Osteoblast (primary cell): ENCODE measurements around the gene RAB39A. TPM values are rescaled to one million over a fixed set of nuclear protein-coding genes. Genes with fewer than 3 reads are reported as not detected.
A peak's percentile ranks its signal among the peaks of the same experiment; 100 is the strongest.
"Not testable (repeated sequence)": the region's sequence is repeated elsewhere in the genome, so short reads cannot be mapped to it uniquely, and the experiment has no call there.

Experiments used
- DNase-seq: peaks from one replicate; pipeline ENCODE4 v3.0.0; 2011; ENCODE audit warnings: low spot score, mixed read lengths; ENCODE audit not compliant: insufficient read length; ENCODE audit errors: missing footprints
- H2AFZ ChIP-seq: 2 replicates; pipeline ENCODE4 v1.6.0; 2011; ENCODE audit warnings: mild to moderate bottlenecking, low read length
- H3K27ac ChIP-seq: 2 replicates; pipeline ENCODE4 v1.5.1; 2011; ENCODE audit warnings: mild to moderate bottlenecking, low read depth, low read length, moderate library complexity
- H3K27me3 ChIP-seq: 2 replicates; pipeline ENCODE4 v1.6.0; 2012; ENCODE audit warnings: mild to moderate bottlenecking, control low read depth, inconsistent platforms, low read length, moderate library complexity; ENCODE audit not compliant: insufficient read depth
- H3K36me3 ChIP-seq: 2 replicates; pipeline ENCODE4 v1.5.1; 2011; ENCODE audit warnings: mild to moderate bottlenecking, low read length, control low read depth, moderate library complexity; ENCODE audit not compliant: insufficient read depth
- H3K4me1 ChIP-seq: 2 replicates; pipeline ENCODE4 v1.5.1; 2011; ENCODE audit warnings: mild to moderate bottlenecking, low read length, control low read depth, moderate library complexity; ENCODE audit not compliant: insufficient read depth
- H3K4me2 ChIP-seq: 2 replicates; pipeline ENCODE4 v1.6.0; 2011; ENCODE audit warnings: mild to moderate bottlenecking, low read length; ENCODE audit not compliant: insufficient read depth
- H3K4me3 ChIP-seq: fragments of 200-600 bp; sonication (generic); 3 replicates; pipeline ENCODE4 v1.5.1; 2012; ENCODE audit warnings: mild to moderate bottlenecking, low read length, inconsistent platforms; ENCODE audit not compliant: insufficient read depth
- H3K79me2 ChIP-seq: 2 replicates; pipeline ENCODE4 v1.6.0; 2012; ENCODE audit warnings: mild to moderate bottlenecking, low read length, control low read depth, inconsistent platforms; ENCODE audit not compliant: insufficient read depth
- H3K9me3 ChIP-seq: 2 replicates; pipeline ENCODE4 v1.5.1; 2011; ENCODE audit warnings: low read depth, low read length, control low read depth
- H4K20me1 ChIP-seq: 2 replicates; pipeline ENCODE4 v1.6.0; 2012; ENCODE audit warnings: mild to moderate bottlenecking, low read length, control low read depth; ENCODE audit not compliant: insufficient read depth
- CTCF ChIP-seq: IDR thresholded peaks from 2 replicates; pipeline ENCODE4 v1.5.1; 2011; ENCODE audit warnings: mild to moderate bottlenecking, low read depth, low read length, moderate library complexity; ENCODE audit errors: extremely low read depth
- total RNA-seq: library from RNA; depleted of rRNA; stranded (reverse); fragments of >200 nt; gene quantifications from 2 replicates; pipeline ENCODE4 v1.2.3, GENCODE V29; 2012

Gene RAB39A
- total RNA-seq = not detected in 2 replicates

- Histone ChIP-seq H4K20me1 (no peaks in the 10 kb centered on the region), H3K79me2 (no peaks in the 10 kb centered on the region), H3K9me3 (no peaks in the 10 kb centered on the region), H3K36me3 (no peaks in the 10 kb centered on the region), H3K4me2 (peak within 1 kb of the TSS; percentile 60), H3K27me3 (peaks cover 17% of the 10 kb centered on the region), H3K4me3 (peak within 1 kb of the TSS; percentile 37), H3K27ac (no peak within 1 kb of the TSS), H3K4me1 (no peaks in the 10 kb centered on the region), H2AFZ (no peak within 1 kb of the TSS)
- peak; percentile 98 for DNase-seq
- no peak for TF ChIP-seq CTCF
Measured at GRCh38 chr11:107928046-107928766, at the start of gene RAB39A. RAB39A (plus strand) TSS chr11:107928448; CDS start chr11:107928569, 121 bp downstream.

GRCh38 chr11:107881471-107881870, 46.8 kb upstream of the RAB39A start:
- H2AFZ ChIP-seq, H3K36me3 ChIP-seq, H3K4me1 ChIP-seq, H3K9me3 ChIP-seq, H3K79me2 ChIP-seq, H3K4me3 ChIP-seq, H3K27ac ChIP-seq, H3K4me2 ChIP-seq, DNase-seq, H3K27me3 ChIP-seq, H4K20me1 ChIP-seq: not testable (repeated sequence)

GRCh38 chr11:107882095-107882820, 46.0 kb upstream of the RAB39A start:
- no peaks in the 10 kb centered on the region for H3K79me2 ChIP-seq
- H3K4me3 ChIP-seq = no peak overlapping the region
- H4K20me1 ChIP-seq = no peaks in the 10 kb centered on the region
- no peaks in the 10 kb centered on the region for H3K36me3 ChIP-seq
- no peak for DNase-seq
- no peaks in the 10 kb centered on the region for H3K9me3 ChIP-seq
- H3K27ac ChIP-seq = no peak overlapping the region
- no peak overlapping the region for H2AFZ ChIP-seq
- H3K4me1 ChIP-seq = no peaks in the 10 kb centered on the region
- no peak overlapping the region for H3K4me2 ChIP-seq
- no peaks in the 10 kb centered on the region for H3K27me3 ChIP-seq
- no peak for TF ChIP-seq CTCF

GRCh38 chr11:107898270-107898669, 30.0 kb upstream of the RAB39A start:
- no peaks in the 10 kb centered on the region for H3K79me2 ChIP-seq
- H3K4me2 ChIP-seq = no peak overlapping the region
- H3K9me3 ChIP-seq = no peaks in the 10 kb centered on the region
- no peak overlapping the region for H3K27ac ChIP-seq
- no peaks in the 10 kb centered on the region for H4K20me1 ChIP-seq
- H3K4me1 ChIP-seq = no peaks in the 10 kb centered on the region
- no peak overlapping the region for H3K4me3 ChIP-seq
- peak; percentile 73 for DNase-seq
- no peaks in the 10 kb centered on the region for H3K27me3 ChIP-seq
- H3K36me3 ChIP-seq = no peaks in the 10 kb centered on the region
- no peak overlapping the region for H2AFZ ChIP-seq
- peak; percentile 71 for TF ChIP-seq CTCF
